GM12878 (cell line): ENCODE data around the gene S1PR2. TPM values are rescaled to one million over a fixed set of nuclear protein-coding genes. Genes with fewer than 3 reads are reported as not detected.

ENCODE experiments used
- BCL11A ChIP-seq: IDR thresholded peaks from 2 replicates; pipeline ENCODE4 v1.6.1; 2011; ENCODE audit warnings: low read depth, low read length
- CBX3 ChIP-seq: fragments of 200-600 bp; sonication (generic); IDR thresholded peaks from 2 replicates; pipeline ENCODE4 v1.6.1; 2016; ENCODE audit warnings: low read depth, borderline replicate concordance
- CHD4 ChIP-seq: fragments of 200-600 bp; sonication (generic); IDR thresholded peaks from 2 replicates; pipeline ENCODE4 v1.6.1; 2016; ENCODE audit warnings: mild to moderate bottlenecking
- EED ChIP-seq: sonication (generic); IDR thresholded peaks from 2 replicates; pipeline ENCODE4 v1.6.1; 2016; ENCODE audit warnings: antibody characterized with exemption, low read depth
- FOXK2 ChIP-seq: fragments of 450-650 bp; IDR thresholded peaks from 2 replicates; pipeline ENCODE4 v1.6.1; 2017; ENCODE audit warnings: mild to moderate bottlenecking, moderate library complexity
- HDGF ChIP-seq: fragments of 450-650 bp; IDR thresholded peaks from 2 replicates; pipeline ENCODE4 v1.6.1; 2016; ENCODE audit warnings: antibody characterized with exemption
- KDM1A ChIP-seq: fragments of 200-600 bp; sonication (generic); IDR thresholded peaks from 2 replicates; pipeline ENCODE4 v1.6.1; 2016; ENCODE audit warnings: borderline replicate concordance
- MEF2A ChIP-seq: IDR thresholded peaks from 2 replicates; pipeline ENCODE4 v1.6.1; 2011; ENCODE audit warnings: low read depth, mild to moderate bottlenecking, low read length, moderate library complexity; ENCODE audit not compliant: insufficient read depth
- NR2F1 ChIP-seq: fragments of 450-650 bp; conservative IDR thresholded peaks from 2 replicates; pipeline ENCODE4 v1.6.1; 2017; ENCODE audit warnings: mild to moderate bottlenecking
- POLR2A ChIP-seq: IDR thresholded peaks from 2 replicates; pipeline ENCODE4 v1.6.1; 2011; ENCODE audit warnings: low read depth, mild to moderate bottlenecking, low read length
- RAD51 ChIP-seq: fragments of 450-650 bp; IDR thresholded peaks from 2 replicates; pipeline ENCODE4 v1.6.1; 2016; ENCODE audit warnings: moderate library complexity, mild to moderate bottlenecking, inconsistent platforms
- SMAD5 ChIP-seq: IDR thresholded peaks from 2 replicates; pipeline ENCODE4 v1.6.1; 2016; ENCODE audit warnings: antibody characterized with exemption, low read depth
- SPI1 ChIP-seq: IDR thresholded peaks from 2 replicates; pipeline ENCODE4 v1.6.1; 2011; ENCODE audit warnings: low read depth, mild to moderate bottlenecking, low read length, moderate library complexity, borderline replicate concordance; ENCODE audit not compliant: insufficient read depth
- SREBF2 ChIP-seq: IDR thresholded peaks from 2 replicates; pipeline ENCODE4 v1.6.1; 2012; ENCODE audit warnings: mild to moderate bottlenecking, low read length
- TARDBP ChIP-seq: IDR thresholded peaks from 2 replicates; pipeline ENCODE4 v1.6.1; 2016; ENCODE audit warnings: borderline replicate concordance
- TBL1XR1 ChIP-seq: IDR thresholded peaks from 2 replicates; pipeline ENCODE4 v1.6.1; 2012; ENCODE audit warnings: low read depth, low read length, improper control_type of control experiment
- TCF7 ChIP-seq: IDR thresholded peaks from 2 replicates; pipeline ENCODE4 v1.6.1; 2014; ENCODE audit warnings: antibody characterized with exemption, borderline replicate concordance
- YY1 ChIP-seq: IDR thresholded peaks from 2 replicates; pipeline ENCODE4 v1.6.1; 2011; ENCODE audit warnings: low read depth, mild to moderate bottlenecking, low read length
- polyA plus RNA-seq, 11 experiments: library from polyadenylated mRNA; depleted of rRNA in 4 of 11; unstranded in 6 of 11; stranded (reverse) in 5 of 11; fragments of >200 nt; fragmentation: Nextera tagmentation in 4 of 11; fragmentation: Illumina TruSeq in 1 of 11; extraction: Ambion mirVana in 4 of 11; extraction: Trizol in 1 of 11; gene quantifications; 1 replicate in 1 of 11; 2 replicates in 10 of 11; pipeline versions ENCODE4 v1.2.1 to v1.2.3, GENCODE V29; 2011 to 2016; ENCODE audit warnings: inconsistent platforms in 2 of 11, missing spikeins in 2 of 11, low read depth in 1 of 11
- total RNA-seq, 4 experiments: library from RNA; depleted of rRNA in 3 of 4; stranded (reverse); fragments of >200 nt in 3 of 4; fragmentation: Illumina TruSeq in 1 of 4; extraction: Trizol in 1 of 4; gene quantifications; 2 replicates each; pipeline versions ENCODE4 v1.2.1 to v1.2.3, GENCODE V29; 2013 to 2021
- TF ChIP-seq, protein P1 (sequence below): fragments of 450-650 bp; IDR thresholded peaks from 2 replicates; pipeline ENCODE4 v1.6.1; 2018; ENCODE audit warnings: borderline replicate concordance, mild to moderate bottlenecking; ENCODE audit not compliant: partially characterized antibody
- TF ChIP-seq, protein P2 (sequence below): fragments of 450-650 bp; formaldehyde crosslinking; IDR thresholded peaks from 2 replicates; pipeline ENCODE4 v1.4.0; 2022; ENCODE audit warnings: mild to moderate bottlenecking, moderate library complexity
- TF ChIP-seq, protein P3 (sequence below): IDR thresholded peaks from 2 replicates; pipeline ENCODE4 v1.6.1; 2011; ENCODE audit warnings: low read depth, low read length, improper control_type of control experiment, borderline replicate concordance
- TF ChIP-seq, protein P4 (sequence below): fragments of 150-350 bp; IDR thresholded peaks from 2 replicates; pipeline ENCODE4 v1.6.1; 2016; ENCODE audit warnings: low read depth, low read length
- TF ChIP-seq, protein P5 (sequence below): IDR thresholded peaks from 2 replicates; pipeline ENCODE4 v1.6.1; 2012; ENCODE audit warnings: low read depth, low read length, improper control_type of control experiment

The S1PR2 gene
- total and polyA plus RNA-seq, 10 of the 15 experiments (the other 5 are each of a cell fraction or from before 2014, with no cell fraction given): 4.9 to 26.8 (median 11.6) TPM

DNA sequence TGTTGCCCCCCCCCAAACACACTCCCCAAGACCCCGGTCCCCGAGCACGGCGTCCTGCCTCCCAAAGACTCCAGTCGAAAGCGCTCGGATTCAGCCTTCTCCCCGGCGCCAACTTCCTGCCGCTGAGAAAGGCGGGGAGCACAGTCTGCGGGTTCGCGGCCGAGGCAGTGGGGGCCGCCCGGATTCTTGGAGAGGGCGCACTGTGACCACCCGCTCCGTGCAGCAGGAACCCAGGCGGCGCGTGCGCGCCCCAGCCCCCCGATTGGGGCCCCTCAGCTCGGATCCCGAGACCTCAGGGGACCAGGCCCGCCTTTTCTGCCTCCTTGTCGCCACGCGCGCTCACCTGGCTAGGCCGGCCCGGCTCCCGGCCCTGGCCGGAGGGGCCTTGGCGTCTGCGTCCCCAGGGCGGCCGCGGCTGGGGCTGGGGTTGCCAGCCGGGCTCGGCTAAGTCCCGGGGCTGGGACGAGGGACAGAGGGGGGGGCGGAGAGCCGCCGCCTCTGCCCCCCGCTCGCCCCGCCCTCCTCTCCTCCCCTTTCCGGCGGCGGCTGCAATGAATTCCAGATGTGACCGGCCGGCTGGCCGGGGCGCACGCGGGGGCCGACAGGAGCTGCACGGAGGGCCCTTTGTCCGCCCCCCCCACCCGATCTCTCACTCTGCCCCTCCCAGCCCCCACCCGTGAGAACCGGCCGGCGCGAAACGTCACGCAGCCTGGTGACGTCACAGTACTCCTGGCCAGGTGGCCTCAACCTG, at the start of gene S1PR2 (continued):
- TF ChIP-seq, protein P1, sequence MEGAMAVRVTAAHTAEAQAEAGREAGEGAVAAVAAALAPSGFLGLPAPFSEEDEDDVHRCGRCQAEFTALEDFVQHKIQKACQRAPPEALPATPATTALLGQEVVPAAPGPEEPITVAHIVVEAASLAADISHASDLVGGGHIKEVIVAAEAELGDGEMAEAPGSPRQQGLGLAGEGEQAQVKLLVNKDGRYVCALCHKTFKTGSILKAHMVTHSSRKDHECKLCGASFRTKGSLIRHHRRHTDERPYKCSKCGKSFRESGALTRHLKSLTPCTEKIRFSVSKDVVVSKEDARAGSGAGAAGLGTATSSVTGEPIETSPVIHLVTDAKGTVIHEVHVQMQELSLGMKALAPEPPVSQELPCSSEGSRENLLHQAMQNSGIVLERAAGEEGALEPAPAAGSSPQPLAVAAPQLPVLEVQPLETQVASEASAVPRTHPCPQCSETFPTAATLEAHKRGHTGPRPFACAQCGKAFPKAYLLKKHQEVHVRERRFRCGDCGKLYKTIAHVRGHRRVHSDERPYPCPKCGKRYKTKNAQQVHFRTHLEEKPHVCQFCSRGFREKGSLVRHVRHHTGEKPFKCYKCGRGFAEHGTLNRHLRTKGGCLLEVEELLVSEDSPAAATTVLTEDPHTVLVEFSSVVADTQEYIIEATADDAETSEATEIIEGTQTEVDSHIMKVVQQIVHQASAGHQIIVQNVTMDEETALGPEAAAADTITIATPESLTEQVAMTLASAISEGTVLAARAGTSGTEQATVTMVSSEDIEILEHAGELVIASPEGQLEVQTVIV: no peak
- TF ChIP-seq, protein P2, sequence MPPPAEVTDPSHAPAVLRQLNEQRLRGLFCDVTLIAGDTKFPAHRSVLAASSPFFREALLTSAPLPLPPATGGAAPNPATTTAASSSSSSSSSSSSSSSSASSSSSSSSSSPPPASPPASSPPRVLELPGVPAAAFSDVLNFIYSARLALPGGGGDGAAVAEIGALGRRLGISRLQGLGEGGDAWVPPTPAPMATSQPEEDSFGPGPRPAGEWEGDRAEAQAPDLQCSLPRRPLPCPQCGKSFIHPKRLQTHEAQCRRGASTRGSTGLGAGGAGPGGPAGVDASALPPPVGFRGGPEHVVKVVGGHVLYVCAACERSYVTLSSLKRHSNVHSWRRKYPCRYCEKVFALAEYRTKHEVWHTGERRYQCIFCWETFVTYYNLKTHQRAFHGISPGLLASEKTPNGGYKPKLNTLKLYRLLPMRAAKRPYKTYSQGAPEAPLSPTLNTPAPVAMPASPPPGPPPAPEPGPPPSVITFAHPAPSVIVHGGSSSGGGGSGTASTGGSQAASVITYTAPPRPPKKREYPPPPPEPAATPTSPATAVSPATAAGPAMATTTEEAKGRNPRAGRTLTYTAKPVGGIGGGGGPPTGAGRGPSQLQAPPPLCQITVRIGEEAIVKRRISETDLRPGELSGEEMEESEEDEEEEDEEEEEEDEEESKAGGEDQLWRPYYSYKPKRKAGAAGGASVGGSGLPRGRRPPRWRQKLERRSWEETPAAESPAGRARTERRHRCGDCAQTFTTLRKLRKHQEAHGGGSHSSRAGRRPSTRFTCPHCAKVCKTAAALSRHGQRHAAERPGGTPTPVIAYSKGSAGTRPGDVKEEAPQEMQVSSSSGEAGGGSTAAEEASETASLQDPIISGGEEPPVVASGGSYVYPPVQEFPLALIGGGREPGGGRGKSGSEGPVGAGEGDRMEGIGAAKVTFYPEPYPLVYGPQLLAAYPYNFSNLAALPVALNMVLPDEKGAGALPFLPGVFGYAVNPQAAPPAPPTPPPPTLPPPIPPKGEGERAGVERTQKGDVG (CRISPR knock-in tag): no peak
- no peak for TF ChIP-seq FOXK2
- TF ChIP-seq, protein P3, sequence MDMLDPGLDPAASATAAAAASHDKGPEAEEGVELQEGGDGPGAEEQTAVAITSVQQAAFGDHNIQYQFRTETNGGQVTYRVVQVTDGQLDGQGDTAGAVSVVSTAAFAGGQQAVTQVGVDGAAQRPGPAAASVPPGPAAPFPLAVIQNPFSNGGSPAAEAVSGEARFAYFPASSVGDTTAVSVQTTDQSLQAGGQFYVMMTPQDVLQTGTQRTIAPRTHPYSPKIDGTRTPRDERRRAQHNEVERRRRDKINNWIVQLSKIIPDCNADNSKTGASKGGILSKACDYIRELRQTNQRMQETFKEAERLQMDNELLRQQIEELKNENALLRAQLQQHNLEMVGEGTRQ: no peak
- TF ChIP-seq, protein P4, sequence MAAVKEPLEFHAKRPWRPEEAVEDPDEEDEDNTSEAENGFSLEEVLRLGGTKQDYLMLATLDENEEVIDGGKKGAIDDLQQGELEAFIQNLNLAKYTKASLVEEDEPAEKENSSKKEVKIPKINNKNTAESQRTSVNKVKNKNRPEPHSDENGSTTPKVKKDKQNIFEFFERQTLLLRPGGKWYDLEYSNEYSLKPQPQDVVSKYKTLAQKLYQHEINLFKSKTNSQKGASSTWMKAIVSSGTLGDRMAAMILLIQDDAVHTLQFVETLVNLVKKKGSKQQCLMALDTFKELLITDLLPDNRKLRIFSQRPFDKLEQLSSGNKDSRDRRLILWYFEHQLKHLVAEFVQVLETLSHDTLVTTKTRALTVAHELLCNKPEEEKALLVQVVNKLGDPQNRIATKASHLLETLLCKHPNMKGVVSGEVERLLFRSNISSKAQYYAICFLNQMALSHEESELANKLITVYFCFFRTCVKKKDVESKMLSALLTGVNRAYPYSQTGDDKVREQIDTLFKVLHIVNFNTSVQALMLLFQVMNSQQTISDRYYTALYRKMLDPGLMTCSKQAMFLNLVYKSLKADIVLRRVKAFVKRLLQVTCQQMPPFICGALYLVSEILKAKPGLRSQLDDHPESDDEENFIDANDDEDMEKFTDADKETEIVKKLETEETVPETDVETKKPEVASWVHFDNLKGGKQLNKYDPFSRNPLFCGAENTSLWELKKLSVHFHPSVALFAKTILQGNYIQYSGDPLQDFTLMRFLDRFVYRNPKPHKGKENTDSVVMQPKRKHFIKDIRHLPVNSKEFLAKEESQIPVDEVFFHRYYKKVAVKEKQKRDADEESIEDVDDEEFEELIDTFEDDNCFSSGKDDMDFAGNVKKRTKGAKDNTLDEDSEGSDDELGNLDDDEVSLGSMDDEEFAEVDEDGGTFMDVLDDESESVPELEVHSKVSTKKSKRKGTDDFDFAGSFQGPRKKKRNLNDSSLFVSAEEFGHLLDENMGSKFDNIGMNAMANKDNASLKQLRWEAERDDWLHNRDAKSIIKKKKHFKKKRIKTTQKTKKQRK: no peak
- no peak for TF ChIP-seq TCF7
- no peak for TF ChIP-seq CBX3
- TF ChIP-seq TBL1XR1: no peak
- no peak for TF ChIP-seq HDGF
- TF ChIP-seq POLR2A: peak; percentile 81
- TF ChIP-seq CHD4: no peak
- no peak; the same call in 1 of the 2 replicates for TF ChIP-seq EED
- peak; percentile 57 for TF ChIP-seq NR2F1
- no peak for TF ChIP-seq SPI1
- no peak for TF ChIP-seq RAD51
- TF ChIP-seq BCL11A: no peak
- TF ChIP-seq SREBF2: no peak
- TF ChIP-seq MEF2A: no peak
- no peak for TF ChIP-seq SMAD5
- TF ChIP-seq TARDBP: no peak
- TF ChIP-seq YY1: no peak
- no peak for TF ChIP-seq KDM1A
- TF ChIP-seq, protein P5, sequence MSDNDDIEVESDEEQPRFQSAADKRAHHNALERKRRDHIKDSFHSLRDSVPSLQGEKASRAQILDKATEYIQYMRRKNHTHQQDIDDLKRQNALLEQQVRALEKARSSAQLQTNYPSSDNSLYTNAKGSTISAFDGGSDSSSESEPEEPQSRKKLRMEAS: no peak
